Measurements from ENCODE around the gene E2F4. TPM values are rescaled to one million over a fixed set of nuclear protein-coding genes. Genes with fewer than 3 reads are reported as not detected.
A peak's percentile ranks its signal among the peaks of the same experiment; 100 is the strongest.

Gene E2F4
- total and polyA plus RNA-seq, 7 donors = 22.6 to 106 (median 46.6) TPM

DNA sequence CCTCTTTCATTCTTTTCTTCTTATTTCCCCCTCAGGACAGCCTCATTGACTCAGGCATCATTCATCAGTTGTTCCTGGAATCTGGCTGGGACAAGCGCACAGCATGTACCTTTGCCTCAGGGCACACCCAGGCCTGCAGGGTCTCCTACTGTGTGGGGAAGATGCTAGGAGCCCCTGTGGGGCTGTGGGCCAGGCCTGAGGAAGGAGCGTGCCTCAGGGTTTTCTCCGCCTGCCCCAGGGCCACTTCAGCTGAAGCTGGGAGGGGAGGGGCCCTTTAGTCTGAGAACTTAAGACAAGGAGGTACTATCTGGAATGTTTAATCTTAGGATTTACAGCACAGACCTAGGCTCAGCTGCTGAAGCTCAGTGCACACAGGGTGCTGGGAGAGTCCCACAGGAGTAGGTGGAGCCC, 14.9 kb downstream of the E2F4 start:
- intact Hi-C loops (cut with DNase I) = no loop called here
- Histone ChIP-seq H3K4me3 (no peak overlapping the region), H3K4me1 (peaks cover 26% of the 10 kb centered on the region), H3K9me3 (no peaks in the 10 kb centered on the region), H3K27me3 (ENCODE audit: insufficient read depth in 3 of 3, low read length in 2 of 3) (no peaks in the 10 kb centered on the region), H3K27ac (peak overlapping the region; percentile 68), H3K36me3 (ENCODE audit: insufficient read depth in 1 of 2, low read depth in 1 of 2) (peaks cover 5 to 24% of the 10 kb centered on the region in 2 donors)
- 92 to 97% (median 93%) methylated on average over 3 of the region's 3 CpGs for WGBS, 3 donors
- ATAC-seq = no peak
- DNase-seq = no peak
- TF ChIP-seq, protein P1, sequence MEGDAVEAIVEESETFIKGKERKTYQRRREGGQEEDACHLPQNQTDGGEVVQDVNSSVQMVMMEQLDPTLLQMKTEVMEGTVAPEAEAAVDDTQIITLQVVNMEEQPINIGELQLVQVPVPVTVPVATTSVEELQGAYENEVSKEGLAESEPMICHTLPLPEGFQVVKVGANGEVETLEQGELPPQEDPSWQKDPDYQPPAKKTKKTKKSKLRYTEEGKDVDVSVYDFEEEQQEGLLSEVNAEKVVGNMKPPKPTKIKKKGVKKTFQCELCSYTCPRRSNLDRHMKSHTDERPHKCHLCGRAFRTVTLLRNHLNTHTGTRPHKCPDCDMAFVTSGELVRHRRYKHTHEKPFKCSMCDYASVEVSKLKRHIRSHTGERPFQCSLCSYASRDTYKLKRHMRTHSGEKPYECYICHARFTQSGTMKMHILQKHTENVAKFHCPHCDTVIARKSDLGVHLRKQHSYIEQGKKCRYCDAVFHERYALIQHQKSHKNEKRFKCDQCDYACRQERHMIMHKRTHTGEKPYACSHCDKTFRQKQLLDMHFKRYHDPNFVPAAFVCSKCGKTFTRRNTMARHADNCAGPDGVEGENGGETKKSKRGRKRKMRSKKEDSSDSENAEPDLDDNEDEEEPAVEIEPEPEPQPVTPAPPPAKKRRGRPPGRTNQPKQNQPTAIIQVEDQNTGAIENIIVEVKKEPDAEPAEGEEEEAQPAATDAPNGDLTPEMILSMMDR (IDR thresholded peaks at IDR 0.05) = no peak

DNA sequence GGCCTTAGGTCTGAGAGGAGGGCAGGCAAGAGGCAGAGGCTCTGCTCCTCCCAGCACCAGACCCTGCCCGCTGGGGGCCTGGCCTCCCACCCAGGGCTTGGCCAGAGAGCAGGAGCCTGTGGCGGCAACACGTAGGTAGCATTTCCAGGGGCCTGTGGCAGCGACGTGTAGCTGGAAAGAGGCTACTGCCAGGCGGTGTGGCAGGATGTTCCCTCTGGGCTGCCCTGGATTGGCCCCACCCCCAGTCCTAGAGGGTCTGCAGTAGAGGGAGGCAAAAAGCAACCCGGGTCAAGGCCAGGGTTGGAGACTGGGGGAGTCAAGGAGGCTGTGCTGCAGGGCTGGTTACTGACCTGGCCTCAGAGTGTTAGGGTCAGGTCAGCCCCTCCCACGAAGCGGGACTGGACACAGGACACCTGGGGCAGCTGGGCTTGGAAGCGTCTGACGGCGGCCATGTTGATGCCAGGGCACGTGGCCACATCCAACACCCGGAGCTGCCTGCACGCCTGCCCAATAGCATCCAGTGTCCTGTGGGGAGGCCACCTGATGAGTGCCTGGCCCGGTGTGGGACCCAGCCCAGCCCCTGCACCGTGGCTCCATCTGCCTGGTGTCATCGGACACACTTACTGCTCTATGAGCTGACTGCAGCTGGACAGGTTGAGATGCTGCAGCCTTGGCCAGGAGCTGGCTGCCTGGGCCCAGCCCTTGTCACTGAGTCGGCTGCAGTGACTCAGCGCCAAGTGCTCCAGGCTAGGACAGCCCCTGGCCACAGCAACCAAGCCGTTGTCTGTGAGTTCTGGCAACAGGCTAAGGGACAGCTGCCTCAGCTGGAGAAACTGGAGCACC, 15.5 kb downstream of the E2F4 start:
- no peak overlapping the region for H3K4me3 ChIP-seq
- no peaks in the 10 kb centered on the region for H3K27me3 ChIP-seq (ENCODE audit: insufficient read depth in 3 of 3, low read length in 2 of 3)
- TF ChIP-seq, protein P1 (IDR thresholded peaks at IDR 0.05) = no peak
- H3K36me3 ChIP-seq (ENCODE audit: insufficient read depth in 1 of 2, low read depth in 1 of 2) = peaks cover 5 to 20% of the 10 kb centered on the region in 2 donors
- intact Hi-C loops (cut with DNase I) = no loop called here
- ATAC-seq (peak; percentile 85 to 88 (median 86)), DNase-seq (peak; percentile 66 to 84)
- no peaks in the 10 kb centered on the region for H3K9me3 ChIP-seq
- 35 to 55% (median 37%) methylated on average over 20 to 21 of the region's 21 CpGs for WGBS, 3 donors
- peak overlapping the region; percentile 68 for H3K27ac ChIP-seq
- peaks cover 26% of the 10 kb centered on the region for H3K4me1 ChIP-seq

DNA sequence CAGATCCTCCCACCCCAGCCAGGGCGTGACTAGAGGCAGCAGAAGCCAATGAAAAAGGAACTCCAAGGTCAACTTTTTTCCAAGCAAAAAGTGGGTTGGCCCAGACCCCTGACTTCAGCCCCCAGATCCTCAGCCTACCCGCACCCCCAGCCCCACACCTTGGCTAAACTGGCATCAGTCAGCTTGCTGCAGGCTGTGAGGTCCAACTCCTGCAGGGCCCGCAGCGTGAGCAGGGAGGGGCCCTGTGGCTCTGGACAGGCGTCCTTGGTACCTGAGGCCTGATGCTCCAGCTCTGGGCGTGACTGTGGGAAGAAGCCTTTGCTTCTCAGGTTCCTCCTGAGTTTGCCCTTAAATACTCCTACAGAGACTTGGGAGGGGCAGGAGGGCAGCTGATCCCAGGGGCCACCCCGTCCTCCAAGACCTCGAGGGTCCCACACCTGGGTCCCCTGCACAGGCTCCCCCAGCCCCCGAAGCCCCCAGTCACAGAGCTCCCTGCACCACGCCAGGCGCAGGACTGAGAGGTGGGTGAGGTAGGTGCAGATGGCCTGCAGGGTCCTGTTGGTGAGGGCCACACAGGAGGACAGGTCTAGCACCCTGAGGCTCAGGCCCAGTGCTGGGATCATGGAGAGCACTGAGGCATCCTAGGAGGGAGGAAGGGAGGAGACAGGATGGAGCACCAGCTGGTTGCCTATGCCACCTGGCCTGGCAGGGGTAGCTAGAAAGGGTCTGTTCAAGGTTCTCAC, 16.4 kb downstream of the E2F4 start:
- ATAC-seq (peak; percentile 2 to 12 (median 8)), DNase-seq (no peak)
- H3K27ac ChIP-seq = peak overlapping the region; percentile 68
- H3K27me3 ChIP-seq (ENCODE audit: insufficient read depth in 3 of 3, low read length in 2 of 3) = no peaks in the 10 kb centered on the region
- no peaks in the 10 kb centered on the region for H3K9me3 ChIP-seq
- no peak overlapping the region for H3K4me3 ChIP-seq
- intact Hi-C loops (cut with DNase I) = no loop called here
- WGBS, 3 donors = 79 to 89% (median 88%) methylated on average over 11 of the region's 11 CpGs
- TF ChIP-seq, protein P1 (IDR thresholded peaks at IDR 0.05) = no peak
- peaks cover 27% of the 10 kb centered on the region for H3K4me1 ChIP-seq
- peaks cover 0 to 12% of the 10 kb centered on the region in 2 donors for H3K36me3 ChIP-seq (ENCODE audit: insufficient read depth in 1 of 2, low read depth in 1 of 2)

DNA sequence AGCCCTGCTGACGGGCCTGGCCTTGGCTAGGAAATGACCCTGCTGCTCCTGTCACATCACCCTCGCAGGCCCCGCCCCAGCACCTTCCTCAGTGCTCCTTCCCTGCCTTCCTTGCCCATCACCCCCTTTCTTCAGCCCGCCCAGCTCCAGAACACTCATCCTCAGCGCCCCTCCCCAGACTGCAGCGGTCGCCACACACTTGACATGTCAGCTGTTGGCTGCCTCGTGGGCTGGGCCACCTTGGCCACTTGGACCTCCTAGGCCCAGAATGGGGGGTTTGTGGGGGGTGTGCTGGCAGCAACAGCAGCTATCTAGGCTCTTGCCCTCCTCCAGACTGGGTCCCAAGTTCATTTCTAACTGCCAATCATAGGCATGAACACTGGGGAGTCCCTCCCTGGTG, 17.6 kb downstream of the E2F4 start:
- DNase-seq = no peak
- TF ChIP-seq, protein P1 (IDR thresholded peaks at IDR 0.05) = no peak
- WGBS, 3 donors = 62 to 80% (median 79%) methylated on average over 6 to 8 of the region's 8 CpGs

More for the DNA sequence above, 17.6 kb downstream of the E2F4 start:
- H3K9me3 ChIP-seq = no peaks in the 10 kb centered on the region
- peaks cover 0 to under 1% of the 10 kb centered on the region in 2 donors for H3K36me3 ChIP-seq (ENCODE audit: insufficient read depth in 1 of 2, low read depth in 1 of 2)
- H3K4me3 ChIP-seq = no peak overlapping the region
- ATAC-seq = no peak
- peaks cover 39% of the 10 kb centered on the region for H3K4me1 ChIP-seq
- intact Hi-C loops (cut with DNase I) = no loop called here
- H3K27ac ChIP-seq = no peak overlapping the region
- H3K27me3 ChIP-seq (ENCODE audit: insufficient read depth in 3 of 3, low read length in 2 of 3) = no peaks in the 10 kb centered on the region
